GM18873 (cell line): ENCODE data around the gene TBX6.
"Not testable (repeated sequence)": the region's sequence is repeated elsewhere in the genome, so short reads cannot be mapped to it uniquely, and the experiment has no call there.

Experiments
- ATAC-seq: cut with Tn5 transposase; IDR thresholded peaks from one replicate; pipeline ENCODE4 v1.9.1; 2021; ENCODE audit warnings: mild to moderate bottlenecking, moderate library complexity, moderate number of reproducible peaks; ENCODE audit not compliant: unreplicated experiment, low FRiP score

Gene TBX6

DNA sequence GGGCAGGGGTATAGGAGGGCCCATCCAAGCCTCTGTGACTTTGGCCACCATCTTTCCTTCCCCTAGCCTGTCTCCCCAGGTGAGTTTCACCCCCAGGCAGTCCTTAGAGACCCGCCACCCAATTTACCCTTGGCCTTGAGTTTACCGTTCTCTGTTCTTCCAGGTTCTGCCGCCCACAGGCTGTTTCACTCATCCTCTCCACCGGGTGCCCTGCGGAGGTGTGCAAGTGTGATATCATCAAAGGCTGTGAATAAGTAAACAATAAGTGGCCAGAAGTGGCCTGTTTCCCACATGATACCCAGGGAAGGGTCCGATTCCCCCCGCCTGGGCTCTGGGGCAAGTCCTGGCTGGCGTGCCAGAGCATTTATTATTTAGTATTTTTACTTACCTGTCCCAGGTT lies 45.5 kb downstream of the TBX6 start:
- ATAC-seq = no peak

DNA sequence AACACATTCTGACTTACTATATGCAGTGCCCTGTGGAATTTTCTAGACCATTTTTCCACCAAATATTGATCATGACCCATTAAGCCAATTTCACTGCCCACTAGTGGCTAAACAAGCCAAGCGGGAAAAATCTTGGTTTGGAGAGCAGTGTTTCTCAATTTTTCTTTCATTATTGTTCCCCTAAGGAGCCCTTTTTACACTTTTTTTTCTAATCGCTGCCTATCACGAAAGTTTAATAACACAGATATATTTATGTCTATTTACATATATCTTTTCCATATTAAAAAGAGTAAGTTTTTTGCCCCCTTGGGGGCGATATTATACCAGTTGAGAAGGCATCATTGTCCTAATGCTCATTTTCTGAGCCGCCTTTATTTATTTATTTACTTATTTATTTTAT lies 49.9 kb downstream of the TBX6 start:
- no peak for ATAC-seq

DNA sequence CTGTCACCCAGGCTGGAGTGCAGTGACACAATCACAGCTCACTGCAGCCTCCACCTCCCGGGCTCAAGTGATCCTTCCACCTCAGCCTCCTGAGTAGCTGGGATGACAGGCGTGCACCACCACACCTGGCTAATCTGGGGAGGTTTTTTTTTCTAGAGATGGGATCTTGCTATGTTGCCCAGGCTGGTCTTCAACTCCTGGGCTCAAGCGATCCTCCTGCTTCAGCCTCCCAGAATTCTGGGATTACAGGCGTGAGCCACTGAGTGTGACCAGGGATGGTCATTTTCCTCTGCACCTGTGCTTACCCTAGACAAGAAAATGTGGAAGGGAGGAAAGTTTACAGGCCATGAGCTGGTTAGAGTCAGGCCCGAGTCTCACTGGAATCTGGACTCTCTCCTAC lies 51.0 kb downstream of the TBX6 start:
- ATAC-seq = not testable (repeated sequence)

DNA sequence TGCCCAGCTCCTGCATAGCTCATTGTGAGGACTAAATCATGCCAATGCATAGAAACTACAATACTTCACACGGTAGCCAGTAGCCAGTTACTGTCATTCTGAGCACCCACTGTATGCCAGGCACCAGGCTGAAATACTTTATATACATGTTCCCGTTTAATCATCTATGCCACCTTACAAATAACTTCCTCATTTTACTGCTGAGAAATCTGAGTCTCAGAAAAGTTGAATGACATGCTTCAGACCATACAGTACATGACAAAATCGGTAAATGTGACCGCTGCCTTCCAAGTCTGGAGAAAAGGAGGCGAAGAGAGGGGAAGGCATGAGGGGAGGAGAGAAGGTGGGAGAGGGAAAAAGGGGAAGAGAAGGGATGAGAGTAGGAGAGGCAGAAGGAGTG lies 51.5 kb downstream of the TBX6 start:
- no peak for ATAC-seq
